GM19372 (cell line): ENCODE data around the gene TSPAN10.
"Not testable (repeated sequence)": the region's sequence is repeated elsewhere in the genome, so short reads cannot be mapped to it uniquely, and the experiment has no call there.

Experiments
- ATAC-seq: cut with Tn5 transposase; IDR thresholded peaks from one replicate; pipeline ENCODE4 v1.9.1; 2021; ENCODE audit warnings: mild to moderate bottlenecking, low read depth, moderate library complexity; ENCODE audit not compliant: unreplicated experiment

Gene TSPAN10

GRCh38 chr17:81659038-81659437, 22.0 kb downstream of the TSPAN10 start:
- no peak for ATAC-seq

GRCh38 chr17:81660441-81660840, 23.4 kb downstream of the TSPAN10 start:
- ATAC-seq, result no peak

- ATAC-seq, result no peak
These were observed 25.0 kb downstream of the TSPAN10 start for GRCh38 chr17:81662002-81662401.

GRCh38 chr17:81664051-81664470, 27.1 kb downstream of the TSPAN10 start:
- ATAC-seq, result no peak

GRCh38 chr17:81665205-81666091, 28.5 kb downstream of the TSPAN10 start:
- ATAC-seq, result no peak

GRCh38 chr17:81666092-81666341, 29.0 kb downstream of the TSPAN10 start:
- ATAC-seq, result no peak

GRCh38 chr17:81666342-81667191, 29.6 kb downstream of the TSPAN10 start, which contains the start of the genes CCDC137 and OXLD1:
Gene CCDC137, plus strand, starts transcription at chr17:81666737. Its CDS starts 30 bp downstream, at chr17:81666767.
Gene OXLD1, minus strand, starts transcription at chr17:81666605. Its CDS starts 28 bp downstream, at chr17:81666577.
- peak; percentile 91 for ATAC-seq

- no peak for ATAC-seq
These were observed 30.8 kb downstream of the TSPAN10 start for GRCh38 chr17:81667754-81668153.

- no peak for ATAC-seq
These were observed 35.5 kb downstream of the TSPAN10 start for GRCh38 chr17:81672504-81672903.

GRCh38 chr17:81672954-81673353, 36.0 kb downstream of the TSPAN10 start:
- ATAC-seq, result no peak

GRCh38 chr17:81673561-81674258, 36.7 kb downstream of the TSPAN10 start:
- no peak for ATAC-seq

GRCh38 chr17:81675515-81676221, 38.7 kb downstream of the TSPAN10 start:
- ATAC-seq, result not testable (repeated sequence)

GRCh38 chr17:81676906-81677305, 39.9 kb downstream of the TSPAN10 start:
- ATAC-seq, result no peak

- no peak for ATAC-seq
These were observed 43.2 kb downstream of the TSPAN10 start for GRCh38 chr17:81680150-81680549.

- ATAC-seq, result no peak
These were observed 44.7 kb downstream of the TSPAN10 start for GRCh38 chr17:81681672-81682071.

GRCh38 chr17:81682565-81683207, 45.7 kb downstream of the TSPAN10 start:
- ATAC-seq, result no peak

- ATAC-seq, result no peak
These were observed 46.2 kb downstream of the TSPAN10 start for GRCh38 chr17:81683208-81683583.

GRCh38 chr17:81683584-81684441, 46.8 kb downstream of the TSPAN10 start, which contains the start of the genes ARL16 and HGS:
Gene ARL16, minus strand, starts transcription at chr17:81683797. Its CDS starts 44 bp downstream, at chr17:81683753.
Gene HGS, plus strand, starts transcription at chr17:81684011. Its CDS starts 56 bp downstream, at chr17:81684067.
- ATAC-seq, result peak; percentile 94
